ENCODE data around the gene SLC22A13.

- TF ChIP-seq CTCF (IDR thresholded peaks at IDR 0.05) = no peak
- TF ChIP-seq REST (IDR thresholded peaks at IDR 0.05; ENCODE audit: insufficient read depth in 1 of 2, low read depth in 2 of 2, low read length in 1 of 2) = no peak
- no peak for TF ChIP-seq POLR2AphosphoS5 (IDR thresholded peaks at IDR 0.05; ENCODE audit: low read depth, low read length)
- TF ChIP-seq TCF7L2 (IDR thresholded peaks at IDR 0.05; ENCODE audit: low read depth, low read length) = no peak
- TF ChIP-seq SIN3A (IDR thresholded peaks at IDR 0.05; ENCODE audit: borderline replicate concordance, insufficient read depth, low read depth, low read length) = no peak
Measured at GRCh38 chr3:38313263-38313662, 47.7 kb downstream of the SLC22A13 start.
